Aorta (tissue), 5 donors: Measurements from ENCODE around the gene SLC8A2. TPM values are rescaled to one million over a fixed set of nuclear protein-coding genes. Genes with fewer than 3 reads are reported as not detected.
A peak's percentile ranks its signal among the peaks of the same experiment; 100 is the strongest.
"Not testable (repeated sequence)": the region's sequence is repeated elsewhere in the genome, so short reads cannot be mapped to it uniquely, and the experiment has no call there.

Experiments used
- ATAC-seq: fragments of 200-7000 bp; cut with Tn5 transposase; one replicate; pipeline ENCODE4 v1.9.1; 2022; ENCODE audit warnings: moderate library complexity; ENCODE audit not compliant: low FRiP score
- DNase-seq, 2 donors: peaks; one replicate each; pipeline ENCODE4 v3.0.0-alpha.2; 2020
- H3K27ac ChIP-seq, 2 donors: one replicate each; pipeline ENCODE4 v1.5.1; 2013; ENCODE audit warnings: low read length in 2 of 2, mild to moderate bottlenecking in 2 of 2, moderate library complexity in 2 of 2, control low read depth in 1 of 2, inconsistent platforms in 1 of 2, low read depth in 1 of 2
- H3K27me3 ChIP-seq, 2 donors: one replicate each; pipeline ENCODE4 v1.6.1; 2013; ENCODE audit warnings: control low read depth in 1 of 2, low read length in 1 of 2, mild to moderate bottlenecking in 1 of 2, moderate library complexity in 1 of 2; ENCODE audit not compliant: insufficient read depth in 2 of 2, control insufficient read depth in 1 of 2
- H3K36me3 ChIP-seq, 2 donors: one replicate each; pipeline ENCODE4 v1.6.1; 2013; ENCODE audit warnings: control low read depth in 1 of 2, low read length in 1 of 2, mild to moderate bottlenecking in 1 of 2; ENCODE audit not compliant: insufficient read depth in 2 of 2, control insufficient read depth in 1 of 2
- H3K4me1 ChIP-seq, 2 donors: one replicate each; pipeline ENCODE4 v1.6.1; 2013; ENCODE audit warnings: low read length in 2 of 2, control low read depth in 1 of 2, mild to moderate bottlenecking in 1 of 2, moderate library complexity in 1 of 2; ENCODE audit not compliant: insufficient read depth in 2 of 2, control insufficient read depth in 1 of 2
- H3K4me3 ChIP-seq, 2 donors: one replicate each; pipeline ENCODE4 v1.5.1; 2013; ENCODE audit warnings: low read length in 2 of 2, control low read depth in 1 of 2, mild to moderate bottlenecking in 1 of 2
- H3K9me3 ChIP-seq: one replicate; pipeline ENCODE4 v1.6.1; 2013; ENCODE audit warnings: mild to moderate bottlenecking, low read length; ENCODE audit not compliant: control insufficient read depth
- WGBS, 2 donors: extraction: QIAGEN DNeasy Blood & Tissue Kit; methylation state at CpG; one replicate each; pipeline ENCODE4 v1.1.7; 2013; 5-methylcytosine and 5-hydroxymethylcytosine counted together
- intact Hi-C, 2 donors: fragments of 100-400 bp; cut with DNase I; formaldehyde crosslinking; loops; one replicate each; pipeline versions ENCODE4 v1.14.2 to v1.15.0; 2022
- polyA plus RNA-seq, 2 donors: library from polyadenylated mRNA; stranded (reverse); fragments of 200-250 nt; gene quantifications; one replicate each; pipeline ENCODE4 v1.2.3, GENCODE V29; 2013
- total RNA-seq, 2 donors: library from RNA; stranded (reverse); fragmentation: NEBNext Ultra II Directional; extraction: Animal tissue kit (Norgen Biotek cat#: 25700); gene quantifications; one replicate each; pipeline ENCODE4 v1.2.1, GENCODE V29; 2021
- donor health status: healthy with polysubstance abuse.
- donor health status: Bipolar disorder and iron deficiency.
- donor health status: DM: no; HTN: no; CAD: no.
- donor health status: DM: no; HTN: no; CAD: no.
- donor health status: DM: yes; HTN: yes; CAD: no.

SLC8A2 gene
- total and polyA plus RNA-seq, 4 donors, result 0.23 to 0.72 TPM; not detected in 2

DNA sequence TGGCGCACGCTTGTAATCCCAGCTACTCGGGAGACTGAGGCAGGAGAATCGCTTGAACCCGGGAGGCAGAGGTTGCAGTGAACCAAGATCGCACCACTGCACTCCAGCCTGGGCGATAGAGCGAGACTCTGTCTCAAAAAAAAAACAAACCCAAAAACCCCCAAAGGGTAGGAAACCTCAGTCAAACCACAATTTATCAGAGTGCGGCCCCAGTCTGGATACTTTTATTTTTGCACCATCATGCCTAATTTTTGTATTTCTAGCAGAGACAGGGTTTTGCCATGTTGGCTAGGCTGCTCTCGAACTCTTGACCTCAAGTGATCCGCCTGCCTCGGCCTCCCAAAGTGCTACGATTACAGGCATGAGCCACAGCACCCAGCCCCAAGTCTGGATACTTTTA is 14.5 kb upstream of the SLC8A2 start:
- H3K4me1 ChIP-seq, H3K36me3 ChIP-seq, H3K27me3 ChIP-seq, H3K9me3 ChIP-seq, H3K4me3 ChIP-seq, DNase-seq, ATAC-seq, H3K27ac ChIP-seq, intact Hi-C loops: not testable (repeated sequence)
- 89 to 91% methylated on average over 13 of the region's 13 CpGs for WGBS, 2 donors

DNA sequence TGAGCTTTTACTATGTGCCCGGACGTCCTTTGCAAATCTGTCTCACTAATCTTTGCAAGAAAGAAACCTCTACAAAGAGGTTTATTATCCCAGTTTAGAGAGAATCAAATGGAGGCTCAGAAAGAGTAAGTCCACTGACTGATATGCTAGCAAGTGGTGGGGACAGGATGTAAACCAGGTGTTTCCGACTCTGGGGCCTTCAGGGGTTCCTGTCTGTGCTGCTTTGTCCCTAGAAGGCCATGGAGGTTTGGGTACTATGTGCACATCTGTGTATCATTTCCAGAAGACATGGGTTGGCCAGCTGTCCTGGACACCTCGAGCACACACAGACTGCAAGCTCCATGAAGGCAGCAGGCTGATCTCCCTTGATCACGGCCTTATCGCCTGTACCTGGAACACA is 13.5 kb upstream of the SLC8A2 start:
- no peak for DNase-seq
- Histone ChIP-seq H3K36me3 (peaks cover 0 to 2% of the 10 kb centered on the region in 2 donors), H3K4me1 (no peaks in the 10 kb centered on the region), H3K4me3 (no peak overlapping the region), H3K27ac (no peak overlapping the region), H3K27me3 (no peaks in the 10 kb centered on the region), H3K9me3 (no peaks in the 10 kb centered on the region)
- no peak for ATAC-seq
- 84 to 87% methylated on average over 6 of the region's 6 CpGs for WGBS, 2 donors
- intact Hi-C loops, result no loop called here

GRCh38 chr19:47483800-47484690 is 12.4 kb upstream of the SLC8A2 start, which contains the start of gene KPTN:
Gene KPTN, minus strand, starts transcription at chr19:47484219. Its CDS starts 59 bp downstream, at chr19:47484160.
- intact Hi-C loops, result loop anchor here in 1 of 2 donors (1.0 to 5.0 kb wide), 2 partner anchors 31 to 47 kb away; partner anchors contain the start of gene NAPA
- ATAC-seq, result peak; percentile 94
- Histone ChIP-seq H3K27ac (peak within 1 kb of the TSS in 1 of 2 donors; percentile 18), H3K27me3 (no peaks in the 10 kb centered on the region), H3K9me3 (no peaks in the 10 kb centered on the region), H3K4me1 (no peaks in the 10 kb centered on the region), H3K4me3 (peak within 1 kb of the TSS; percentile 54 to 73), H3K36me3 (no peaks in the 10 kb centered on the region)
- WGBS, 2 donors, result 3% methylated on average over 51 to 57 of the region's 57 CpGs
- peak; percentile 94 to 97 for DNase-seq

GRCh38 chr19:47483200-47483599 is 11.5 kb upstream of the SLC8A2 start:
- intact Hi-C loops, result loop anchor here in 1 of 2 donors (5.0 kb wide), 1 partner anchor 46 kb away; no protein-coding TSS in a partner anchor
- Histone ChIP-seq H3K4me1 (no peaks in the 10 kb centered on the region), H3K27ac (no peak overlapping the region), H3K27me3 (no peaks in the 10 kb centered on the region), H3K4me3 (no peak overlapping the region), H3K9me3 (no peaks in the 10 kb centered on the region), H3K36me3 (no peaks in the 10 kb centered on the region)
- ATAC-seq, result no peak
- 82 to 87% methylated on average over 15 of the region's 15 CpGs for WGBS, 2 donors
- DNase-seq, result no peak

GRCh38 chr19:47481460-47482052 is 9.9 kb upstream of the SLC8A2 start:
- H3K27me3 ChIP-seq, result no peaks in the 10 kb centered on the region
- no peak overlapping the region for H3K27ac ChIP-seq
- no peak overlapping the region for H3K4me3 ChIP-seq
- no peak for ATAC-seq
- no peaks in the 10 kb centered on the region for H3K9me3 ChIP-seq
- 93 to 95% methylated on average over 4 of the region's 4 CpGs for WGBS, 2 donors
- no peak for DNase-seq
- H3K4me1 ChIP-seq, result no peaks in the 10 kb centered on the region
- intact Hi-C loops, result loop anchor here in 1 of 2 donors (5.0 kb wide), 1 partner anchor 44 kb away; no protein-coding TSS in a partner anchor
- H3K36me3 ChIP-seq, result no peaks in the 10 kb centered on the region

DNA sequence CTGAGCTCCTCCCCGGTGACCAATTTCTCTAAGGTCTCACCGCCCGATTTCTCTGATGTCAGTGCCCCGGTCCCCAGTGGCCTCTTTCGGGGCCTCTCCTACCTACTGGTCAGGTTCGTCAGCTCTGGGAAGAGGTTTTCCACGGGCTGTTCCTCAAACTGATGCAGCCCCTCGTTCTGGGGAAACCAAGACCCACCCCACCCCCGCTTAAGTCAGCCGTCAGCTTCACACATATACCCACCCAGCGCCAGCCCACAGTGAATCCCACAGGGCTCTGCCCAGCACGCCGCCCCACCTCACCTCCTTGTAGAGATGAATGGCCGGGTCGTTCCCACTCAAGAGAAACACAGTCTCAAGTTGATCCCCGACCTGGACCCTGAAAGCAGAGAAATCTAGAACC is 9.0 kb upstream of the SLC8A2 start:
- Histone ChIP-seq H3K27ac (no peak overlapping the region), H3K9me3 (no peaks in the 10 kb centered on the region), H3K36me3 (no peaks in the 10 kb centered on the region), H3K4me1 (no peaks in the 10 kb centered on the region), H3K27me3 (no peaks in the 10 kb centered on the region), H3K4me3 (no peak overlapping the region)
- DNase-seq (no peak), ATAC-seq (no peak)
- 81 to 82% methylated on average over 16 of the region's 16 CpGs for WGBS, 2 donors
- intact Hi-C loops, result loop anchor here in 1 of 2 donors (5.0 kb wide), 1 partner anchor 43 kb away; no protein-coding TSS in a partner anchor

- Histone ChIP-seq H3K4me1 (no peaks in the 10 kb centered on the region), H3K27ac (no peak overlapping the region), H3K36me3 (no peaks in the 10 kb centered on the region), H3K9me3 (no peaks in the 10 kb centered on the region), H3K4me3 (no peak overlapping the region), H3K27me3 (no peaks in the 10 kb centered on the region)
- intact Hi-C loops, result loop anchor here in 1 of 2 donors (5.0 kb wide), 1 partner anchor 43 kb away; no protein-coding TSS in a partner anchor
- DNase-seq (no peak), ATAC-seq (no peak)
- 5 to 9% methylated on average over 32 to 39 of the region's 39 CpGs for WGBS, 2 donors
Observed at GRCh38 chr19:47479701-47480503, 8.2 kb upstream of the SLC8A2 start.

DNA sequence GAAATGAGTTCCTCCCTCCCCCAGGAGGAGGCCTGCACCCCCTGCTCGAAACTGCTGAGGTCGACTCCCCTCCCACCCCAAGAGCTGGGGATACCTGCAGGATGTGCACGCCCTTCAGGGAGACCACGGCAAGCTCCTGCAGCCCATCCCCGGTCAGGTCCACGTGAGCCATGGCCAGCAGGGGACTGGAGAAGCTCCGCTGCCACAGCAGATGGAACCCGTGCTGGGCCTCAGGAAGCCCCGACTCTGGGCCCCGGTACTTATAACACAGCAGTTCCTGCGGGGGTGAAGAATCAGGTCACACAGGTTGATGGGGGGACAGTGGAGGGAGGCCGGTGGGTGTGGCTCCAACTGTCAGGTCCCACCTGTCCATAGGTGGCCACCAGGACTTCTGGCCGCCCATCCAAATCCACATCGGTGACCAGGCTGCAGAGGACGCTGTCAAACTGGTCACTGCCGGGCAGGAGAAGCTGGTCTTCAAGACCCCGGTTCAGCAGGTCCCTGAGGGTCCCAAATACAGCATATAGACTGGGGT is 4.8 kb upstream of the SLC8A2 start:
- Histone ChIP-seq H3K9me3 (no peaks in the 10 kb centered on the region), H3K4me1 (no peaks in the 10 kb centered on the region), H3K27ac (no peak overlapping the region), H3K27me3 (no peaks in the 10 kb centered on the region), H3K36me3 (no peaks in the 10 kb centered on the region), H3K4me3 (no peak overlapping the region)
- DNase-seq (no peak), ATAC-seq (no peak)
- WGBS, 2 donors, result 84 to 85% methylated on average over 17 of the region's 17 CpGs
- intact Hi-C loops, result no loop called here
